NCI-H128 (cell line): Measurements from ENCODE around the gene HNRNPA3.

Experiments used
- DNase-seq: peaks from one replicate; lab custom pipeline; 2025; ENCODE audit not compliant: unreplicated experiment; lab: John Stamatoyannopoulos, UW

The HNRNPA3 gene

DNA sequence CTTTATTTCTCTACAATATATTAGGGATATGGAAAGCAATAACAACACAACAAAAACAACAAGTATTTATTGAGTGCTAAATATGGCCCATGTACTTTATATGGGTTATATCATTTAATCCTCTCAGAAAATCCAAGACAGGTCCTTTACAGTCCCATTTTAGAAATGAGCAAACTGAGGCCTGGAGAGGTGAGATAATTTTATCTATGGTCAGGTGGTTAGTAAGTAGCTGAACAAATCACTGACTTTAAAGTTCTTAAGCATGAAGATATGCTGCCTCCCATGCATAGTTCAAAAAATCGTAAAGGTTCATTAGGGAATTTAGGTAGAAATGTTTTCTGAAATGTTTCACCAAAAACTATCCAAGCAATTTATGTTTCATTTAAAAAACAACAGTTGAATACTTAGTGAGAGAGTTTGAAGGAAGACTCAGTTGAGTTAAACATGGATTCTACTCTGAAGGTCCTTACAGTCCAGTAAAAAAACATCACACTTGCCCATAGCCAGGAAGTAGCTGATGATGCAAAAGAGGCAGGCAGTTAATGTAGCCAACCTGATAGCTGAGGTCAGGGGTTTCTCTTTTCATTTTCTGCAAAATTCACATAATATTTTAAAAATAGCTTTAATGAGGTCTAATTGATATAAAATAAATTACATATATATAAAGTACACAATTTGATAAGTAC lies 59.5 kb downstream of the HNRNPA3 start:
- DNase-seq: no peak

DNA sequence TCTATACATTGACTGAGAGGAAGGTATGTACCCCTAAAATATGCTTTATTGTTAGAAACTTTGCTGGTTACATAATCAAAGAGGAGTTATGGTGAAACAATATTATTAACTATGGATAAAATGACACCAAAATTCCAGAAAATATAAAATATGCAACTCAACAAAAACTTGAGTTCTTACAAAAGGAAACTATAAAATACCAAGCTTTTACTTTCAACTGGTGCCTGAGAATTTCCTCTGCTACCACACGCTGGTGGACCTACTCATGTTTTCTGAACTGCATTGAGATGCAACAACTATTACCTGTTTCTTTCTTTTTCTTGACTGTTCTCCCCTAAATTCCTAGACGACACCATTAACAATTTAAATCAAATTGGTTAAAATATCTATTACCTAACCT lies 60.2 kb downstream of the HNRNPA3 start:
- DNase-seq: no peak

DNA sequence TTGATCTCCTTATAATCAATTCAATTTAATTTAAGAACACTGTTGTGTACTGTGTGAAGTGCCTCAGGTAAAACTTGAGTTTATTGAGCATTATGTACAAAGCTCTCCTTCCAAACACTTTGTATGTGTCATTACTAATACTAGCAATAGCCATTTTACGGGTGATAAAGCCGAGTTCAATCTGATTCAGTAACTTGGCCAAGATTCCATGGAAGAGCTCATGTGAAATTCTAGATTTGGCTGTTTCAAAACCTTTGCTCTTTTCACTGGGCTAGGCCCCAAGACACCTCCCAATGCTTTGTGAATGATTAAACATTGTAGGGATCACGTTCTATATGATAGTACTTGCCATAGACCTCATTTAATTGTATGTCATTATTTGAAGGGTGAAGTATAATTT lies 60.8 kb downstream of the HNRNPA3 start:
- no peak for DNase-seq
